ENCODE results near the gene PXT1. TPM values are rescaled to one million over a fixed set of nuclear protein-coding genes. Genes with fewer than 3 reads are reported as not detected.

The PXT1 gene
- polyA plus RNA-seq, 3 donors = 0.10 TPM; not detected in 2

DNA sequence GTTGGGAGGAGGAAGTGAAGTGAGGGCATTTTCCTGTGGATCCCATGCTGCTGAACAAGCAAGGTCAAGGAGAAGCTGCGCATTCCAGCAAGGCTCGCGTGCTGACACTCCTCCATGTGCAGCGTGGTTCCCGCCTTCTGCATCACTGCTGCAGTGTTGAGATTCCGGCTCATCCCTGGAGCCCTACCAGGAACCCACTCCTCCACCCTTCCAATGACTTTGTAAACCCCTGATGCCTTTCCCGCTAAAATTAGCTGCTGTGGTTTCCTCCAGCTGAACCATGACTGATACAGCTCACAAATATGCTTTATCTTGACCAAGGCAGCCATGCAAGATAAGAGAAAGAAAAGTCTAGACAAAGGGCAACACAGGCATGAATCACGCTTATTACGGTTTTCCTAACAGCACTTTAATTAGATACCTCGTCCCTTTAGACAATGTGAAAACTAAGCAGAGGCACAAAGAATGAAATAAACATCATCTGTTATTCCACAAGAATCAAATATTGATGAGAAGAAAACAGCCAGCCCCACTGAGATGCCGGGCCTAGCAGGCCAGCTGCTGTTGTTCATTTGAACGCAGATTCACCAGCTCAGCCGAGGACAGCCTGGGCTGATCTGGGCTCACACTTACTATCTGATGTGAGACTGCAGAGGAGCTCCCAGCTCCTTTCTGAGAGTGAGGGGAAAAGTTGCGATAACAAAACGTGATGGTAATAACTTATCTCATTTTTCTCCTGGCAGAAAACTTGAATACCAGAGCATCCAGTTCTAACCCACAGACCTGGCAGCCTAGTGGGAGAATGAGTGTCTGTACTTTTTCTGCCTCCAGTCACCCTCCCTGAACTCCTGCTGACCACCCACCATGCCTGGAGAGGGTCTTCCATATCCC, 91.7 kb downstream of the PXT1 start:
- DNase-seq (ENCODE audit: low read depth in 3 of 3, low spot score in 2 of 3) = no peak

DNA sequence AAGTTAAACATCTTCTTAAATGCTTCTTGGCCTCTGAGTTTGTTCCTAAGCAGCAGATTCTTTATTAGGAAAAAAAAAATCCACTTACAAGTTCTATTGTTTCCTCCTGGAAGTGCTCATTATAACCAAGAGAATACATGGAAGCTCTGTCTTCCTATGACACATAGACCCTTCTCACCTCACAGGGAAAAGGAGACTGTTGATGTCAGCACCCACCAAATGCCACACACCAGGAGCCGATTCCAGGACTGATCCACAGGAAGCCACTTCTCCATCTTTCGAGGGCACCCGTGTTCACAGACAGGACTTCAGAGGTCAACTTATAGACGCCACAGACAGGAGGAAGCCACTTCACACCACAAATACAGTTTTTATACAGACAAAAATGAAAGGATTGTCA, 92.6 kb downstream of the PXT1 start:
- DNase-seq (ENCODE audit: low read depth in 3 of 3, low spot score in 2 of 3) = no peak

DNA sequence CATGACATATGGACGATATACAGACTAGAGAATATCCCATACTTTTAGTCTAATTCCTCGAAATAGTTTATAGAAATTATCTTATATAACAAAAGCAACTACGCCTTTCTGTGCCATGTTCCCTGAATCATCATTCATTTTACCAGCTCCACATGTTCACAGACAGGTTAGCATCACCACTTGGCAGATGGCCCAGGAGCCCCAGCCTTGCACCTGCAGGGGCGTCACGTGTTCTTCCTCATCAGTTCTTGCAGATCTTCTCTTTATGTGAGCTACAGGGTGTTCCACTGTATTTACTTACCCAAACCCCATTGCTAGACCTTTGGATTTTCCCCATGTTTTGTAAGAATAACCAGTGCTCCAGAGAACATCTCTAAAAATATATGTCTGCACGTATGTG, 93.4 kb downstream of the PXT1 start:
- DNase-seq (ENCODE audit: low read depth in 3 of 3, low spot score in 2 of 3) = no peak

DNA sequence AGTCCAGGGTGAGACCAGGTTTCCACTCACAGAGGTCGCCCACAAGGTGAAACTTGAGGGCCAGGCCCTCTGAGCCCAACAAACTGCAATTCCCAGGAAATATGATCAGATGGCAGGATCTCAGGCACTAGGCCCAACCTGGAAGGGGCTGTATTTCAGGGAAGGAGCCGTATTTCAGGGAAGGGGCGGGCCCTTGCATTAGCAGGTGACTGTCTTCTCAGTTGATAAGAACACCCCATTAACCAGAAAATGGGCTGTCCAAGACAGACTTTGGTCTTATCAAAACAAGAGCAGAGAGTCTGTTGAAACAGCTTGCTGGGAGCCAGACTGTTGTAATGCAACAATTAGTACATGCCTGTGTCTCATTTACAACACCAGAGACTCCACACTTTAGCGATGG, 95.0 kb downstream of the PXT1 start:
- DNase-seq (ENCODE audit: low read depth in 3 of 3, low spot score in 2 of 3) = no peak

DNA sequence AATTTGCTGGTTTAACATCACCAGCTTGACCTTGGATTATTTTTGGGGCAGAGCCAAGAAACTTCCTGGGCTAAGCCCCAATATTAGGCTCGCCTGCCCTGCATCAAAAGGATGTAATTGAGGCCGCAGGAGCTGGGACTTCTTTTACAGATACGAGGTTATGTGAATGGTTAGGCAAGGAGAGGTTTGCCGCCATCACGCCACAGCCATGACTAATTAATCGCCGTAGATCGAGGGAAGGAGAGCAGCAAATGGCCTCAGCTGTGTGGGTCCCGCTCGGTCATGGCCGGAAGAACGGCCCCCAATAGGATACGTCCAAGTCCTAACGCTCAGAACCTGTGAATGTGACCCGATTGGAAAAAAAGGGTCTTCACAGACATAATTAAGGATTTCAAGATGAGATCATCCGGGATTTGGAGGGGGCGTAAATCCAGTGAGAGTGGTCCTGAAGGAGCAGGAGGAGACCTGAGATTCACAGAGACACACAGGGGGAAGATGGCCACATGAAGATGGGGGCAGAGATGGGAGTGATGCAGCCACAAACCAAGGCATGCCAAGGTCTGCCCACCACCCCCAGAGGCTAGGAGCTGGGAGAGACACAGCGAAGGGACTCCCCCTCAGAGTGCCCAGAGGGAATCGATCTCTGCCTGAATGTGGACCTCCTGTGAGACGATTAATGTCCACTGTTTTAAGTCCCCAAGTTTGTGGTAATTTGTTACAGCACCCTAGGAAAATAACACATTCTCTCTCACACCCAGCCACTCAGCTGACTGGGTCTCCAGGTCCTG, 96.0 kb downstream of the PXT1 start:
- DNase-seq (ENCODE audit: low read depth in 3 of 3, low spot score in 2 of 3) = no peak

DNA sequence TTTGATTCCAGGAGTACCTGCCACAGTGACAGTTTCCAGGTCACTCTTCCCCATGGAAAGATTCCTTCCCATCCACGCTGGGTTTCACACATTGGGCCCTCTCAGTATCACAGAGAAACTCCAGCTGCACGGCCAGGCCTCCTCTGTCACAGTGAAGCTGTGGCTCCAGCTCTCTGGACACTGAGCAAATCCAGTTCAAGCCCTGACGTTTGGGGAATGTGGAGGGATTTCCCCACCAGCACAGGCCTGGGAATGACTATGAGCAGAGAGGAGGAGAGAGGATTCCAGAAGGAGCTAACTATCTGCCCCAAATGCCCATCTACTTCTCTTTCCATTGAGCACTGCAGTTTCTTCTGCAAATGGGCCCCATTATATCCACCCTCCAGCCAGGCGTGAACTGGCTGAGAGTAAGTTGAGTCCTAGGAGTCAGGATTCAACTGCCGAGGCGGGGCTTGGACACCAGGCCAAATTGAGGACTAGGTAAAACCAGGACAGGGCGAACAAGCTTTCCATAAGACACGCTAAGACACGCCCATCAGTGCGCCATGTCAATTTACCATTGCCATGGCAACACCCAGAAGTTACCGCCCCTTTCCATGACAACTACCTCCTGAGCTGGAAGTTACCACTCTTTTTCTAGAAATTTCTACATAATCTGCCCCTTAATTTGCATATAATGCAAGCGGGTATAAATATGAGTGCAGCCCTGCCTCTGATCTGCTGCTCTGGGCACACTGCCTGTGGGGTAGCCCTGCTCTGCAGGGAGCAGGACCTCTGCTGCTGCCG, 96.8 kb downstream of the PXT1 start:
- no peak for DNase-seq (ENCODE audit: low read depth in 3 of 3, low spot score in 2 of 3)

DNA sequence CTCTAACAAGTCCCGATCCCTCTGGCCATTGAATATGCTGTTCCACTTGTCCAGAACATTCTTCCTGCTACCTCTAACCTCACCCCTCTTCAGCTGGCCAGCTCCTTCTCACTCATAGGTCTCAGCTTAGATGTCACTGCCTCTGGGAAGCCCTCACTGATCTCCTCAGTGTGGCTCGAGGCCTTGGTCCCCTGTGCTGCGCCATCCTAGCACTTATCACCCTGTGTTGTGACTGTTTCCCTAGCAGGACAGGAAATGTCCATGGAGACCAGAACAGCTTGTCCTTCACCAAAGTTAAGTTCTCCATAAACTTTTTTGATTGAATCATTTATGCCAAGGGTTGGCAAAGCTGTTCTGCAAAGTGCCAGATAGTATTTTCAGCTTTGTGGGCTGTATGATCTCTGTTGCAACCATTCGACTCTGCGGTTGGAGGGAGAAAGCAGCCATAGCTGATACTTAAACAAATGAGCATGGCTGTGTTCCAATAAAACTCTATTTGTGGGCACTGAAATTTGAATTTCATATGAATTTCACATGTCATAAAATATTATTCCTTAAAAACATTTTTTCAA, 99.5 kb downstream of the PXT1 start:
- no peak for DNase-seq (ENCODE audit: low read depth in 3 of 3, low spot score in 2 of 3)

DNA sequence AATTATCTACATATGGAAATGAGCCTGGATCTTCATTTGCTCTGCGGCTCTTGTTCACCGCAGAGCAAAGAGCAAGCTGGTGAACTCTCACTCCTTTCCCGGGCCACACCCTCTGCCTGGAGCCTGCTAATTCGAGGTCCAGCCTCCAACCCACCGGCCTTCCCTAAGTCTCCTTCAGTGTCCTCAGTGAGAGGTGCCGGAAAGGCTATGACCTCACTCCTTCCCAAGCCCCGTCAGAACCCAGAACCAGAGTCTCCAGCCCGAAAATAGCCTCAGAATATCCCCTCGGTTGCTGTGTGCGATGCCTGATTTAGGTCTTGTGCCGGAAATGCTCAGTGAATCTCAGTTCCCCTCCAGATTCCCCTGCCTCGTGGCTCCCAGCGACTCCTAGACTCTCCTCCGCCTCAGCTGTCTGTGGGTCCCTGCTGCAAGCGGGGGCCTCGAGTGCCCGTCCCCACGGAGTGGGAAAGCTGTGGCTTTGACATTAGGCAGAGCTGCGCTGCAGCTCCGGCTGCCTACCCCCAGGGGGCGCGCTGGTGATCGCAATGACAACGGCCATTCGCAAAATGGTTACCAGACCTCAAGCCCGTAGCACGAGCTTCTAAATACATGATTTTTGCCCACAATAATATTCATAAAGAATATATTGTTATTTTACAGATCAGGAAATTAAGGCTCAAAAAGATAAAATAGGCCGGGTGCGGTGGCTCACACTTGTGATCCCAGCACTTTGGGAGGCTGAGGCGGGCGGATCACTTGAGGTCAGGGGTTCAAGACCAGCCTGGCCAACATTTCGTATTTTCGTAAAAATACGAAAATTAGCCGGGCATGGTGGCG, 101.8 kb downstream of the PXT1 start:
- no peak for DNase-seq (ENCODE audit: low read depth in 3 of 3, low spot score in 2 of 3)

Other genes starting within 250 kb of the PXT1 start
- 10 to 100 TPM; 42.9 to 45.1 (median 43.8) TPM for gene BRPF3, start 246.1 kb downstream of the PXT1 start, polyA plus RNA-seq (ENCODE audit: insufficient read length in 3 of 3)
- gene PNPLA1, start 172.8 kb downstream of the PXT1 start, polyA plus RNA-seq (ENCODE audit: insufficient read length in 3 of 3) = 1 to 10 TPM; 2.1 to 3.1 (median 3.0) TPM
- gene BNIP5, start 106.0 kb downstream of the PXT1 start, polyA plus RNA-seq (ENCODE audit: insufficient read length in 3 of 3) = under 1 TPM; 0.19 to 0.35 (median 0.20) TPM
- gene ETV7, start 55.2 kb downstream of the PXT1 start, polyA plus RNA-seq (ENCODE audit: insufficient read length in 3 of 3) = under 1 TPM in 2 of 3 donors, not detected in 1; 0.08 to 0.11 TPM
- 10 to 100 TPM; 51.1 to 53.0 (median 52.0) TPM for gene KCTD20, start 146 bp upstream of the PXT1 start, polyA plus RNA-seq (ENCODE audit: insufficient read length in 3 of 3)
- 10 to 100 TPM; 47.4 to 54.7 (median 48.5) TPM for gene STK38, start 104.6 kb upstream of the PXT1 start, polyA plus RNA-seq (ENCODE audit: insufficient read length in 3 of 3)
- 100 to 1,000 TPM; 637 to 661 (median 654) TPM for gene SRSF3, start 151.5 kb upstream of the PXT1 start, polyA plus RNA-seq (ENCODE audit: insufficient read length in 3 of 3)
- 10 to 100 TPM in 1 of 3 donors, 1 to 10 TPM in 2; 6.9 to 13.1 (median 8.5) TPM for gene CDKN1A, start 235.9 kb upstream of the PXT1 start, polyA plus RNA-seq (ENCODE audit: insufficient read length in 3 of 3)